GM19099 (cell line): ENCODE data around the gene ADAMTSL5.

ENCODE experiments used
- POLR2A ChIP-seq: IDR thresholded peaks from 3 replicates; pipeline ENCODE4 v1.6.1; 2011; ENCODE audit warnings: low read depth; ENCODE audit not compliant: insufficient read length; ENCODE audit errors: extremely low read depth

The ADAMTSL5 gene

GRCh38 chr19:1482361-1483130, 30.3 kb downstream of the ADAMTSL5 start:
- no peak for TF ChIP-seq POLR2A

DNA sequence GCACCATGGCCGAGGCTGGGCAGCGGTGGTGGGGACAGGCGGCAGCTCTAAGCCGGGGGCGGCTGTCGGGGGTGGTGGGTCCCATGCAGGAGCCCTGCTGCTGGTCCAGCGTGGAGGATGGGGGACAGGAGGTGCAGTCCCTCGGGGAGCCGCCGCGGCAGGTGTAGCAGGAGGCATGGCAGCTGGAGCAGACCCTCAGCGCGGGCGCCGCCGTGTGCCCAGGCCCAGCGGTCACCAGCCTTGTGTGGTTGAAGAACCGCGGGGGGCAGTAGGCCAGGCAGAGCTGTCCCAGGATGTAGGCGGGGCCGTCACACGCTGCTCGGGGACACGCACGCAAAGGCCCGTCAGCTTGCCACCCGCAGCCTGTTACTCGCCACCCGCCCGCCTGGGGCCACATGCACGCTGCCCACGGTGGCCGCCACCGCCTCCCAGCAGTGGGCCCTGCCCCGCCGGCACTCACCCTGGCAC, 30.9 kb downstream of the ADAMTSL5 start:
- TF ChIP-seq POLR2A, result no peak

GRCh38 chr19:1481224-1481892, 31.5 kb downstream of the ADAMTSL5 start:
- TF ChIP-seq POLR2A, result no peak

GRCh38 chr19:1478934-1479707, 33.7 kb downstream of the ADAMTSL5 start, which contains the start of gene C19orf25:
C19orf25 (minus strand) TSS chr19:1479215; CDS start chr19:1478903, 312 bp downstream.
- peak; percentile 90 for TF ChIP-seq POLR2A

GRCh38 chr19:1475751-1476437, 36.9 kb downstream of the ADAMTSL5 start:
- no peak for TF ChIP-seq POLR2A

DNA sequence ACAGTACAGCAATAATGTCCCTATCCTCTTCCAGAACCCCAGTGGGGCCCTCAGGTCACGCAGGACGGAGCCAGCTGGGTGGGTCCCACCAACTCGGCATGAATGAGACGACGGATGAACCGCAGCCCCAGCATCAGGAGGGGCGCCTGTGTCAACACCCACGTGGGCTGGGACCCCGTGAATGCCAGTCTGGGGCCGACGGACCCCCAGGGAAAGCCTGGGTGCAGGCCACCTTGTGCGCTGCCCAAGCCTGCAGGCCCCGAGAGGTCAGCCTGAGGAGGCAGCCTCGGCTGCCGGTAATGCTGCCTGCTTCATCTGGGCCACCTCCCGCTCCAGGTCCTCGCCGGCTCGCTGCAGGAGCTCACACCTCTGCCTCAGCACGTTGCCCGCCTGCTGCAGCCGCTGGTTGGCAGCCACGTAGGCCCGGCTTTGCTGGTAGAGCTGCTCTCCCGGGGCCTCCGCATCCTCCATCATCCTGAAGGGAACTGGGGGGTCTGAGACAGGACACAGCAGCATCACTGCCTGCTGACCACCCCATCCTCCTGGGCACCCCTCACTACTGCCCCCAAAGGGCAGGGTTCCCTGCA, 38.0 kb downstream of the ADAMTSL5 start:
- TF ChIP-seq POLR2A, result no peak

- no peak for TF ChIP-seq POLR2A
These were observed 38.6 kb downstream of the ADAMTSL5 start for GRCh38 chr19:1474011-1474764.

GRCh38 chr19:1473085-1473851, 39.6 kb downstream of the ADAMTSL5 start:
- no peak for TF ChIP-seq POLR2A

GRCh38 chr19:1472231-1473084, 40.4 kb downstream of the ADAMTSL5 start:
- no peak for TF ChIP-seq POLR2A

DNA sequence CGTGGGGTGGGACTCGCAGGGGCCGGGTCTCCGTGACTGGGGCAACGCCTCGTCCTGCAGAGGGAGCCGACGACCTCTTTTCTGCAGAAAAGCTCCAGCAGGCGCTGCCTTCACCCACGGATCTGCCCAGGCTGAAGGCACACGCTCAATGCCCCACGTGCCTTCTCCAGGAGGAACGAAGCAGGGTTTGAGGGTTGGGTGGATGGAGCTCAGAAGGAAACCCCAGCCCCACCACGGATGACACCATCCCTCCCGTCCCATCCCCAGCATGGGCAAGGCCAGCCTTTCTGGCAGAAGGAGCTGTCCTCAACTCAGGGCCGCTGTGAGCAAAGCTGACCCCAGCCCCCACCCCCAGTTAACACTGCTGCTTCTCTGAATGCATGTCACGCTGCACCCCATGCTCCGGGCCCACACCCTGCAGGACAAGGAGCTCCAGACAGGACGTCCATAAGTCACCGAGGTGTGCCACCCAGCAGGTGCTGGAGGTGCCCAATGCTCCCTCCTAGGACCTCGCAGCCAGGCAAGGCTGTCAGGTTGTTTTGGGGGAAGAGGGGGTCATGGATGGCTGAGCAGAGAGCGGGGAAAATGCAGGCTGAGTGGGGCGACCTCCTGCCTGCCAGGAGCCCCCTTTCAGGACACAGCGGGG, 41.2 kb downstream of the ADAMTSL5 start:
- TF ChIP-seq POLR2A, result no peak

DNA sequence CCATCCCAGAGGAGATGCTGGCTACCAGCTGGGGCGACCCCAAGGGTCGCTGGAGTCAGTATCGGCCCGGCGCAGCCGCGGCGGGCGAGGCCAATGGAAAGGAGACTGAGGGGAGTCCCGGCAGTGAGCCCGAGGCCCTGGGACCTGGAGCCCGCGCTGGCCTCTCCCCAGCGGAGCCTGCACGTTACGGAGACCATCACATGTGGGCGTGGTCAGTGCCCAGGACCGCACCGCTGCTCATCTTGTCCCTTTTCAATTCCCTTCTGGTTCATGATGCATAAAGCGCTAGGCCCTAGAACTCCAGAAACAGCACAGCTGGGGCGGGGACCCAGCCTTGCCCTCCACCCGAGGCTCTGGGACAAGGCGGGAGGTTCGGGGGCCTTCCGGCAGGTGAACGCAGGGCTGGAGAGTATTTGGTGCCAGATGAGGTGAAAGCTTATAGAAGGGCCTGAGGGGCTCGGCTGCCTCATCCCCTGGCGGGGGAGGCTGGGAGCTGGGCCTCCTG, 41.8 kb downstream of the ADAMTSL5 start:
- no peak for TF ChIP-seq POLR2A
